GM23338 (cell line): Measurements from ENCODE around the gene ANKH. TPM values are rescaled to one million over a fixed set of nuclear protein-coding genes. Genes with fewer than 3 reads are reported as not detected.

Experiments
- ATAC-seq: fragments of 200-7000 bp; cut with Tn5 transposase; 3 replicates; pipeline ENCODE4 v1.9.1; 2020
- DNase-seq: peaks from one replicate; pipeline ENCODE4 v3.0.0-alpha.2; 2015; ENCODE audit warnings: low spot score
- H2AFZ ChIP-seq: fragments of 200-600 bp; sonication (generic); 2 replicates; pipeline ENCODE4 v1.8.0; 2016; ENCODE audit warnings: antibody characterized with exemption, mild to moderate bottlenecking, moderate library complexity
- H3F3A ChIP-seq: fragments of 200-600 bp; sonication (generic); replicated peaks from 2 replicates; pipeline ENCODE4 v1.8.0; 2017; ENCODE audit warnings: antibody characterized with exemption, mixed run types, low read depth
- H3K27ac ChIP-seq: fragments of 200-600 bp; sonication (generic); 2 replicates; pipeline ENCODE4 v1.6.1; 2016; ENCODE audit warnings: low read depth
- H3K27me3 ChIP-seq: fragments of 200-600 bp; sonication (generic); 2 replicates; pipeline ENCODE4 v1.8.0; 2016; ENCODE audit warnings: mild to moderate bottlenecking, mixed run types, moderate library complexity; ENCODE audit not compliant: insufficient read depth
- H3K36me3 ChIP-seq: fragments of 200-600 bp; sonication (generic); 2 replicates; pipeline ENCODE4 v1.8.0; 2016; ENCODE audit warnings: mild to moderate bottlenecking; ENCODE audit not compliant: insufficient read depth
- H3K4me1 ChIP-seq: fragments of 200-600 bp; sonication (generic); 2 replicates; pipeline ENCODE4 v1.8.0; 2016; ENCODE audit warnings: mild to moderate bottlenecking, moderate library complexity; ENCODE audit not compliant: insufficient read depth
- H3K4me2 ChIP-seq: fragments of 200-600 bp; sonication (generic); 2 replicates; pipeline ENCODE4 v1.7.1; 2017; ENCODE audit warnings: mixed run types
- H3K4me3 ChIP-seq: fragments of 200-600 bp; sonication (generic); 2 replicates; pipeline ENCODE4 v1.6.1; 2016; ENCODE audit warnings: mixed run types
- H3K79me2 ChIP-seq: fragments of 200-600 bp; sonication (generic); replicated peaks from 2 replicates; pipeline ENCODE4 v1.8.0; 2017; ENCODE audit warnings: mild to moderate bottlenecking; ENCODE audit not compliant: insufficient read depth
- H3K9me2 ChIP-seq: fragments of 200-600 bp; sonication (generic); 2 replicates; pipeline ENCODE4 v1.8.0; 2017; ENCODE audit not compliant: insufficient read depth
- H4K20me1 ChIP-seq: fragments of 200-600 bp; sonication (generic); replicated peaks from 2 replicates; pipeline ENCODE4 v1.8.0; 2017; ENCODE audit warnings: mild to moderate bottlenecking; ENCODE audit not compliant: insufficient read depth
- H3K27ac Mint-ChIP-seq: 2 replicates; pipeline ENCODE4 v1.8.0; 2020; ENCODE audit warnings: inconsistent platforms, mild to moderate bottlenecking, moderate library complexity, mixed read lengths
- H3K27me3 Mint-ChIP-seq: 3 replicates; pipeline ENCODE4 v1.8.0; 2022; ENCODE audit warnings: low read depth, mild to moderate bottlenecking, moderate library complexity, mixed read lengths, inconsistent platforms; ENCODE audit not compliant: insufficient read depth, poor library complexity
- H3K36me3 Mint-ChIP-seq: 3 replicates; pipeline ENCODE4 v1.8.0; 2021; ENCODE audit warnings: low read depth, mild to moderate bottlenecking, inconsistent platforms, moderate library complexity, mixed read lengths
- H3K4me1 Mint-ChIP-seq: 3 replicates; pipeline ENCODE4 v1.8.0; 2020; ENCODE audit warnings: mild to moderate bottlenecking, inconsistent platforms, mixed read lengths
- H3K4me3 Mint-ChIP-seq: 3 replicates; pipeline ENCODE4 v1.8.0; 2021; ENCODE audit warnings: moderate library complexity, mild to moderate bottlenecking, inconsistent platforms, mixed read lengths
- H3K9me3 Mint-ChIP-seq: 3 replicates; pipeline ENCODE4 v1.8.0; 2020; ENCODE audit warnings: moderate library complexity, mild to moderate bottlenecking, inconsistent platforms, mixed read lengths
- CREB1 ChIP-seq: fragments of 250-450 bp; sonication (Bioruptor Pico); IDR thresholded peaks from 2 replicates; pipeline ENCODE4 v1.5.0; 2020; ENCODE audit warnings: low read depth, mild to moderate bottlenecking, moderate library complexity
- EZH2 ChIP-seq: fragments of 200-600 bp; sonication (generic); IDR thresholded peaks from one replicate; pipeline ENCODE4 v1.8.0; 2017; ENCODE audit warnings: antibody characterized with exemption, mild to moderate bottlenecking, low read depth; ENCODE audit not compliant: unreplicated experiment
- polyA plus RNA-seq: library from polyadenylated mRNA; unstranded; fragments of >200 nt; fragmentation: Nextera tagmentation; extraction: Ambion mirVana; gene quantifications from 2 replicates; pipeline ENCODE4 v1.2.1, GENCODE V29; 2016
- total RNA-seq: library from RNA; depleted of rRNA; stranded (reverse); fragments of >200 nt; shearing (Covaris generic); gene quantifications from 2 replicates; pipeline ENCODE4 v1.2.3, GENCODE V29; 2014
- TF ChIP-seq, protein P1 (sequence below): IDR thresholded peaks from one replicate; pipeline ENCODE4 v1.6.1; 2018; ENCODE audit warnings: antibody characterized with exemption; ENCODE audit not compliant: unreplicated experiment
- TF ChIP-seq, protein P2 (sequence below), 2 experiments: fragments of 200-600 bp in 1 of 2; sonication (generic) in 1 of 2; conservative IDR thresholded peaks; 2 replicates each; pipeline versions ENCODE4 v1.5.1 to v1.6.1; 2016 to 2017; ENCODE audit warnings: antibody characterized with exemption in 2 of 2, low read depth in 2 of 2, mild to moderate bottlenecking in 2 of 2, moderate library complexity in 1 of 2

Gene ANKH
- total and polyA plus RNA-seq, 2 experiments from 2014 or later, result 5.0 to 6.1 TPM

DNA sequence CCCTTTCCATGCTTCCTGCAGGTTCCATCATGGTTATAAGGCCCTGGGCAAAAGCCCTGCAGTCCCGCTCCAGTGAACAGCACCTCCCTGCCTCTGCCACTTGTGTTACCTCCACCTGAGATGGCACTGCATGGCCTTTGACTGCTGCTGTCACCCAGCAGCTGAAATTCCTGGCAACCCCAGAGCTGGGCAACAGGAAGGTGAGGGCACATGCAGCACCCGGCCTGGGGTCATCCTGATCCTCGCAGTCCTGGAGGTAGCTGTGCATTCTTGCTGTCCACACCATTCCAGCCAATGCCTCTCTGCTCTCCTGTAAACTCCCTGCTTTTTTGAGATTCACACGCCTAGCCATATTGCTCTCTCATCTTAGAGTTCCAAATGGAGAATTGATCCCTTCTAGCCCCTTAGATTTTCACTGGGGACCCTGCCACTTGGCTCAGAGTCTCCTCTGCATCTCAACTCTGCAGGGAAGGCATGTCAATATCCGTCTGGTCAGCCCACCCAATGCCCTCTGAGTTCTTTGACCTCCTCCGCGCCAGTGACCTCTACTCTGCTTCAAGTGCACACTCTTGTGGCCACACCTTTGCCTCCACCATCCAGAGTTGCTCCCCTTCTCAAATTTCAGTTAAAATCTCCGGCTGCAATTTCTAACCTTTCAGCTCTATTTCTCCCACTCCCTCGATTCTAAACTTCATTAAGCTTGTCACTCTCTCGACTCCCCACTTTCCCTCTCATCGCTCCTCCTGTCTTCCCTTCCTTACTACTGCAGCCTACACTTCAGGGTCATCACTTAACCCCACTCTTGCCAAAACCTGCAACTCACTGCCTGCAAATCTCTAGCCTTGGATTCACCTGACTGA lies 93.4 kb downstream of the ANKH start:
- H3K4me3 Mint-ChIP-seq, result no peak overlapping the region
- Histone ChIP-seq H3K4me3 (no peak overlapping the region), H3K36me3 (no peaks in the 10 kb centered on the region), H3K27ac (no peak overlapping the region), H3K79me2 (no peaks in the 10 kb centered on the region), H3K4me2 (no peak overlapping the region), H2AFZ (no peak overlapping the region), H3K4me1 (0 out of 2 replicates have a peak, but pooled peaks cover 5% of the 10 kb centered on the region), H3K9me2 (0 out of 2 replicates have a peak, but pooled peaks cover 4% of the 10 kb centered on the region), H4K20me1 (no peaks in the 10 kb centered on the region), H3K27me3 (no peaks in the 10 kb centered on the region), H3F3A (no peaks in the 10 kb centered on the region)
- no peak overlapping the region; the same call in 1 of the 2 replicates for H3K27ac Mint-ChIP-seq
- TF ChIP-seq, protein P1, sequence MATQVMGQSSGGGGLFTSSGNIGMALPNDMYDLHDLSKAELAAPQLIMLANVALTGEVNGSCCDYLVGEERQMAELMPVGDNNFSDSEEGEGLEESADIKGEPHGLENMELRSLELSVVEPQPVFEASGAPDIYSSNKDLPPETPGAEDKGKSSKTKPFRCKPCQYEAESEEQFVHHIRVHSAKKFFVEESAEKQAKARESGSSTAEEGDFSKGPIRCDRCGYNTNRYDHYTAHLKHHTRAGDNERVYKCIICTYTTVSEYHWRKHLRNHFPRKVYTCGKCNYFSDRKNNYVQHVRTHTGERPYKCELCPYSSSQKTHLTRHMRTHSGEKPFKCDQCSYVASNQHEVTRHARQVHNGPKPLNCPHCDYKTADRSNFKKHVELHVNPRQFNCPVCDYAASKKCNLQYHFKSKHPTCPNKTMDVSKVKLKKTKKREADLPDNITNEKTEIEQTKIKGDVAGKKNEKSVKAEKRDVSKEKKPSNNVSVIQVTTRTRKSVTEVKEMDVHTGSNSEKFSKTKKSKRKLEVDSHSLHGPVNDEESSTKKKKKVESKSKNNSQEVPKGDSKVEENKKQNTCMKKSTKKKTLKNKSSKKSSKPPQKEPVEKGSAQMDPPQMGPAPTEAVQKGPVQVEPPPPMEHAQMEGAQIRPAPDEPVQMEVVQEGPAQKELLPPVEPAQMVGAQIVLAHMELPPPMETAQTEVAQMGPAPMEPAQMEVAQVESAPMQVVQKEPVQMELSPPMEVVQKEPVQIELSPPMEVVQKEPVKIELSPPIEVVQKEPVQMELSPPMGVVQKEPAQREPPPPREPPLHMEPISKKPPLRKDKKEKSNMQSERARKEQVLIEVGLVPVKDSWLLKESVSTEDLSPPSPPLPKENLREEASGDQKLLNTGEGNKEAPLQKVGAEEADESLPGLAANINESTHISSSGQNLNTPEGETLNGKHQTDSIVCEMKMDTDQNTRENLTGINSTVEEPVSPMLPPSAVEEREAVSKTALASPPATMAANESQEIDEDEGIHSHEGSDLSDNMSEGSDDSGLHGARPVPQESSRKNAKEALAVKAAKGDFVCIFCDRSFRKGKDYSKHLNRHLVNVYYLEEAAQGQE, result no peak
- TF ChIP-seq, protein P2, sequence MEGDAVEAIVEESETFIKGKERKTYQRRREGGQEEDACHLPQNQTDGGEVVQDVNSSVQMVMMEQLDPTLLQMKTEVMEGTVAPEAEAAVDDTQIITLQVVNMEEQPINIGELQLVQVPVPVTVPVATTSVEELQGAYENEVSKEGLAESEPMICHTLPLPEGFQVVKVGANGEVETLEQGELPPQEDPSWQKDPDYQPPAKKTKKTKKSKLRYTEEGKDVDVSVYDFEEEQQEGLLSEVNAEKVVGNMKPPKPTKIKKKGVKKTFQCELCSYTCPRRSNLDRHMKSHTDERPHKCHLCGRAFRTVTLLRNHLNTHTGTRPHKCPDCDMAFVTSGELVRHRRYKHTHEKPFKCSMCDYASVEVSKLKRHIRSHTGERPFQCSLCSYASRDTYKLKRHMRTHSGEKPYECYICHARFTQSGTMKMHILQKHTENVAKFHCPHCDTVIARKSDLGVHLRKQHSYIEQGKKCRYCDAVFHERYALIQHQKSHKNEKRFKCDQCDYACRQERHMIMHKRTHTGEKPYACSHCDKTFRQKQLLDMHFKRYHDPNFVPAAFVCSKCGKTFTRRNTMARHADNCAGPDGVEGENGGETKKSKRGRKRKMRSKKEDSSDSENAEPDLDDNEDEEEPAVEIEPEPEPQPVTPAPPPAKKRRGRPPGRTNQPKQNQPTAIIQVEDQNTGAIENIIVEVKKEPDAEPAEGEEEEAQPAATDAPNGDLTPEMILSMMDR (conservative IDR thresholded peaks at IDR 0.05; ENCODE audit: low read depth in 2 of 2), result 0 out of 4 replicates have a peak, but pooled peaks of 1 of the 2 experiments have one; percentile 20
- no peaks in the 10 kb centered on the region for H3K36me3 Mint-ChIP-seq
- no peaks in the 10 kb centered on the region; the same call in 2 of the 3 replicates for H3K9me3 Mint-ChIP-seq
- peaks cover 15% of the 10 kb centered on the region for H3K4me1 Mint-ChIP-seq
- H3K27me3 Mint-ChIP-seq, result peaks cover 2% of the 10 kb centered on the region
- DNase-seq (no peak), ATAC-seq (peak; percentile 58)

DNA sequence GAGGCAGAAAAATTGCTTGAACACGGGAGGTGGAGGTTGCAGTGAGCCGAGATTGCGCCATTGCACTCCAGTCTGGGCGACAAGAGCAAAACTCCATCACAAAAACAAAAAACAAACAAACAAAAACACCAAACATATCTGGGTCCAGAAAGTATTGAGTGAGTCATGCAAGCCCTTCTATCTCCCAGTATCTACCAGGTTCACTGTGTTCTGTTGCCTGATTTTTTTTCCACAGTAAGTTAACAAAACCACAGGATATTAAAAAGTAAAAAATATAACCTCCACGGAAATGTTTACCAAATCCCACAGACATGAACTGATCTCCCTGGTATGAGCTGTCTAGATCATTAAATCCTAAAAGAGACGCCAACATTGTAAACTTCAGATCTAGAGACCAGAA lies 94.4 kb downstream of the ANKH start:
- Histone ChIP-seq H3K4me3 (no peak overlapping the region), H3K79me2 (no peaks in the 10 kb centered on the region), H3K36me3 (no peaks in the 10 kb centered on the region), H3F3A (no peaks in the 10 kb centered on the region), H3K4me2 (no peak overlapping the region), H3K4me1 (0 out of 2 replicates have a peak, but pooled peaks cover 5% of the 10 kb centered on the region), H2AFZ (no peak overlapping the region), H4K20me1 (no peaks in the 10 kb centered on the region), H3K27ac (no peak overlapping the region), H3K27me3 (no peaks in the 10 kb centered on the region), H3K9me2 (0 out of 2 replicates have a peak, but pooled peaks cover 4% of the 10 kb centered on the region)
- DNase-seq, result no peak
- H3K27ac Mint-ChIP-seq, result no peak overlapping the region
- peaks cover 2% of the 10 kb centered on the region for H3K27me3 Mint-ChIP-seq
- H3K4me3 Mint-ChIP-seq, result no peak overlapping the region
- ATAC-seq, result no peak
- H3K9me3 Mint-ChIP-seq, result no peaks in the 10 kb centered on the region
- H3K4me1 Mint-ChIP-seq, result peaks cover 15% of the 10 kb centered on the region
- no peaks in the 10 kb centered on the region for H3K36me3 Mint-ChIP-seq
- TF ChIP-seq CREB1 (CRISPR knock-in tag) (no peak), EZH2 (no peak)
- TF ChIP-seq, protein P2 (conservative IDR thresholded peaks at IDR 0.05; ENCODE audit: low read depth in 2 of 2), result no peak
